ENCODE data around the gene STK16.

STK16 gene

DNA sequence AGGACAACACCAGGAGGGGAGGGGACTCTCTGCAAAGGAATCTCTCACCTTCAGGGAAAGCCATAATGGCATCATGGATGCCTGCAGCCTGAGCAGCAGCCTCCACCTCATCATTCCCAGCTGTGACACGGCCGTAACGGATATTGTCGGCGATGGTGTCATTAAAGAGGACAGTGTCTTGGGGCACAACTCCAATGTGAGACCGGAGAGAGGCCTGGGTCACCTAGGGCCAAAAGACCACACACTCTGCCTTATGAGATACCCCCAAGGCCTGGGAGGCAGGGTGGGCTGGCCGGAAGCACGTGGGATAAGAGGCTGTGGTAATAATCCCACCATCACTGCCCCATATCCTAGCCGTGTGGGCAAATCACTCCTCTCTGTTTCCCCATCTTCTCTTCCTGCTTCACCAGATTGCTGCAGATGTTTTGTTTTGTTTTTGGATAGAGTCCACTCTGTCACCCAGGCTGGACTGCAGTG lies 34.4 kb upstream of the STK16 start:
- peak in 1 of 10 donors; percentile 56 for DNase-seq
- intact Hi-C loops (cut with DNase I) = no loop called here

DNA sequence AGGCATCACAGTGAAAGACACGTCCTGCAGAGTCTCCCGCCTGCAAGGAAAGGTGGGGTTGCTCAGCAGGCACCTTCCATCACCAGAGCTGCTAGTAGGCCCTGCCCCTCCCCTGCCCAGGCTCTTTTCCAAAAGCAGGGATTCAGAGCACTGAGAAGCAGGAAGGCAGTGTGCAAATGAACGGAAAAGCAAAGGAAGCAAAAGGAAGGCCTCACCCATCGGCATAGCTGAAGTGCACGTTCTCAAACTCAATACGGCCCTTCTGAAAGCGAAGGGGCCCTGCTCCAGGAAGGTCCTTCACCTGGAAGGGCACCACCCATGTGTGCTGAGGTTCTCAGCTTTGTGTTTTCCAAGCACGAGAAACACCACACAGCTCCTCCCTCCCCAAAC lies 32.3 kb upstream of the STK16 start:
- intact Hi-C loops (cut with DNase I) = no loop called here
- no peak for DNase-seq

DNA sequence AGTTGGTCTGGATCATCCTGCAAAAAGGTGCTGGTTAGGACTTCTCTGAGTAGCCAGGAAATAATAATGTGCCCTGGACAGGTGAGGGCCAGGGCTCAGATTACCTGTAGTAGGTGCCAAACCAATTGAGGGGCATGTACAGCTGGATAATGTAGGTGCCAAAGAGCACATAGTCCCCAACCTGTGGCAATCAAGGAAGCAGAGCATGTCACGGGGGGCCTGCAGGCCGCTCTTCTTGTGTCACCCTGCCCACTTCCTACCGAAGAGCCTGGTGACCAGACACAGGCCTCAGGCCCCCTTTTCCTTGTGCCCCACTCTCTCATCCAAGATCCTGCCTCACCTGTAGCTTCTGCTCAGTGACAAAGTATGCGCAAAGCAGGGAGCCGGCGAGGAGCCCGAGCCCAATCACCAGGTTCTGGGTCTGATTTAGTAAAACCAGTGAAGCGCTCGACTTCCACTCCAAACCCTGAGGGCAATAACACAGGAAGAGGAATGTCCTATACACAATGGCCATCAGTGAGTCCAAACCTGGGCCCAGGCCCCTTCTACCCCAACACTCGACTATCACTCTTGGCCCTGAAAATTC lies 31.7 kb upstream of the STK16 start:
- intact Hi-C loops (cut with DNase I) = no loop called here
- DNase-seq = peak in 1 of 10 donors; percentile 38

DNA sequence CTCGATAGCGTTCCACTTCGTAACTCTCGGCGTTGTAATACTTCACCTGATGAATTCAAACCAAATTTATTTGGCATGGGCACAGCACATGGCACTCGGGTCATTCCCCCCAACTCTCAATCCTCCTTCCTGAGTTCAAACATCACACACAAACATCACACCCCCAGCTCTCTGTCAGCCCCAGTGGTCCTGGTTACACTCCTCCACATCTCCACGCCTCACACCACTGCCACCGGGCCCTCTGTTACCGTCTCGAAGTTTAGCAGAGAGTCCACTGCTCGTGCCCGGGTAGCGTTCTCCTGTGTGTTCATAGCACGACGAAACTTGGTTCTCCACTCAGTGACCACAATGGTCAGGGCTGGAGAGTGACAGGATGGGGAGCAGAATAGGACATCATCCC lies 31.1 kb upstream of the STK16 start:
- peak in 1 of 10 donors; percentile 73 for DNase-seq
- intact Hi-C loops (cut with DNase I) = no loop called here

GRCh38 chr2:219214786-219215185 lies 30.5 kb upstream of the STK16 start:
- intact Hi-C loops (cut with DNase I) = no loop called here
- no peak for DNase-seq

DNA sequence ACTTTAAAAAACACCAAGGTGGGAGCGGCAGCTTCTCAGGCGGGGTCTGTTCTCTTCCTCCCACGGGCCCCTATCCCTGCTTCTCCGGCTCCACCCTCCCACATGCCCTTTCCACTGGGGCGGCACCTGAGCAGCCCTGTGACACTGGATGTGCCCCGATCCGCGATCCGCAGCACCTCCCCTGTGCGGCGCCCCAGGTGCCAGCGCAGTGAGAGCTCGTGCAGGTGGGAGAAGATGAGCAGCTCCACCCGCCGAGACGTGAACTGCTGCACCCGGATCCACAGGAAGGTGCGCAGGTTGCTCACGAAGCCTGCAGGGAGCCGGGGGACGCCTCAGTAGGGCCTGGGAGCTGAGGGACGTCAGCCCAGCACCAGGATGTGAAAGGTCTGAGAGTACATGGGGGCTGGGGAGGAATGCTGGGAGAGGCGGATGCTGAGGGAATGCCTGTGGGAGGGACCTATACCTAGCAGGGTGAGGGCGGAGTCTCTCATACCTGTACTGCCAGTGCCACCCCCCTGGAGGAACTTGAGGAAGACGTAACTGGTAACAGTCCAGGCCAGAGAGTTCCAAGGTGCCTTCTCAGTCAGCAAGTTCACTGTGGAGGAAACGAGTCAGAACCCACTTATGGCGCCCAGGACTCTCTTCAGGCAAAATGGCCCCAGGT lies 29.3 kb upstream of the STK16 start:
- intact Hi-C loops (cut with DNase I) = no loop called here

DNA sequence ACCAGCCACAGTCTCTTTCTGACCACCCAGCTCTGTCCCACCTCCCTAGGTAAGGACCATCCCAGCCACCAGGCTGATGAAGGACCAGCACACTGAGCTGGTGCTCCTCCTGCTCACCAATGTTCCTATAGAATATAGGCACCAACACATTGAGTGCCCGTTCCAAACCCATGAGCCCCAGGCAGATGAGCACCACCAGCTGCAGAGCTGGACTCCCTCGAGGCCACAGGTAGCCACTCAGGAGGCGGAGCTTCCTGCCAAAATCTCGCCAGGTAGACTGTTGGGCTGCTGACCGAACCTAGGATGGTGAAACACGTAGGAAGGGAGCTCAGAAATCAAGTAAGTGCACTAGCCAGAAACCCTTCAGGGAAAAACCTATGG lies 28.8 kb upstream of the STK16 start:
- peak in 1 of 10 donors; percentile 56 for DNase-seq
- intact Hi-C loops (cut with DNase I) = no loop called here

More for the DNA sequence above, 29.3 kb upstream of the STK16 start:
- DNase-seq = peak in 1 of 10 donors; percentile 78

DNA sequence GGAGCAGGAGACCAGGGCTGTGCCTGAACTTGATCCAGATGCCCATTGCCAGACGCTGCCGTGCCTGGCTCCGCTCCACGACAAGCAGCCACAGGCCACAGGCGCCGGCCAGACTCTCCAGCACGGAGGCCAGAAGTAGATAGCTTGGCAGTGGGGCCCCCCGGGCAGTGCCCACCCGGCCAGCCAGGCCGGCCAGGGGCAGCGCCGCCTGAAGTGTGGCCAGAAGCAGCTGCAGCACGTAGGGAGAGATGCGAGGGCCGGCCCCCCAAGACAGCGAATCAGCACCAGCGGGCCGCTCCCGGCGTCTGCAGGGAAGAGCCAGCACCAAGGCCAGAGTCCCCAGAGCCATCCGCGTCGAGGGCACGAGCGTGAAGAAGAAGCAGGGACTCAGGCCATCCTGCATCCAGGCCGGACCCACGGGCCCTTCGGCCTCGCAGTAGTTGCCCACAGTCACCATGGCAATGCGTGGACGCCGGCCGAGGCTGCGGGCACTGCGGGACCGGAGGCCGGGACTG lies 27.0 kb upstream of the STK16 start:
- peak in 9 of 10 donors; percentile 17 to 94 (median 62) for DNase-seq
- intact Hi-C loops (cut with DNase I) = loop anchor here (1.0 kb wide), 1 partner anchor 27 kb away; the partner anchor contains the start of genes GLB1L and STK16

DNA sequence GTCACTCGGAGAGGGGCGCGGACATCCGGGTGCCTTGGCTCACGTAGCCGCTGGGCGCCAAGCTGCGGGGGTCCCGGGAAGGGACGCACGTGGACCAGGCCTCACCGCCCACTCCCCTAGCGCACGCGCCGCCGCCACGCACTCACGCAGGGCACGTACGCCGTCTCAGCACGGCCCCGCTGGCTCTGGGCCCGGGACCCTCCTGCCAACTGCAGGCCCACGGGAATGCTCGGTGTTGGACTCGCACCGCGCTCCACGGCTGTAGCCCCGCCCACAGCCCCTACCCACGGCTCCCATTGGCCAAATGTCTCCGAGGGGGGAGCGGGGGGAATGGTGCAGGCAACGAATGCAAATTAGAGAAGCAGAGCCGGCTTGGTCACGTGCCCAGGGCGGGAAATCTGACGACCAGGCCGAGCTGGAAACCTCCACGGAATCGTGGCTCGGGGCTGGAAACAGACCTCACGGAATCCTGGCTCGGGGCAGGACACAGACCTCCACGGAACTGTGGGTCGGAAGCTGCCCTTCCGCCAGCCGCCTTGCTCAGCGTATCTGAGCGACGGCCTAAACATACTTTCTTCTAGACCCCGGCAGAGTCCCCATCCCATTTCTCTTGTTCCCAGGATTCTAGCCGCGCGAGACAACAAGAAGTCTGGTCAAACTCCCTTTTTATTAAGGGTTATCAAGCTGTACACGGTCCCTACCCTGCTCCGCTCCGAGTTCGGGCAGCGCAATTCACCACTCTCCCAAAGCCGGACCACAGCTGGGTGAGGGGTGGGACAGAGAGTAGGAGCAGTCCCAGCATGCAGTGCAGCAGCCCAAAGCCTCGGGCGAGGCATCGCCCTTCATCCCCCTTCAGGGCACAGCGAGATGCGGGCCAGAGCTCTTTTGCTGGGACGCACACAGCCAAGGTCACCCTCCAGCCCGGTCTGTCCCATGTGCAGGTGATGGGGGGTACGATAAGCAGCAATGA lies 26.3 kb upstream of the STK16 start, which contains the start of gene ABCB6:
Gene ABCB6 (minus strand): TSS at position 227 of the 970 bp plus-strand sequence. CDS start 285 bp downstream, outside the sequence.
- intact Hi-C loops (cut with DNase I) = loop anchor here (1.0 kb wide), 1 partner anchor 26 kb away; the partner anchor contains the start of genes GLB1L and STK16
- peak; percentile 96 to 100 (median 98) for DNase-seq

DNA sequence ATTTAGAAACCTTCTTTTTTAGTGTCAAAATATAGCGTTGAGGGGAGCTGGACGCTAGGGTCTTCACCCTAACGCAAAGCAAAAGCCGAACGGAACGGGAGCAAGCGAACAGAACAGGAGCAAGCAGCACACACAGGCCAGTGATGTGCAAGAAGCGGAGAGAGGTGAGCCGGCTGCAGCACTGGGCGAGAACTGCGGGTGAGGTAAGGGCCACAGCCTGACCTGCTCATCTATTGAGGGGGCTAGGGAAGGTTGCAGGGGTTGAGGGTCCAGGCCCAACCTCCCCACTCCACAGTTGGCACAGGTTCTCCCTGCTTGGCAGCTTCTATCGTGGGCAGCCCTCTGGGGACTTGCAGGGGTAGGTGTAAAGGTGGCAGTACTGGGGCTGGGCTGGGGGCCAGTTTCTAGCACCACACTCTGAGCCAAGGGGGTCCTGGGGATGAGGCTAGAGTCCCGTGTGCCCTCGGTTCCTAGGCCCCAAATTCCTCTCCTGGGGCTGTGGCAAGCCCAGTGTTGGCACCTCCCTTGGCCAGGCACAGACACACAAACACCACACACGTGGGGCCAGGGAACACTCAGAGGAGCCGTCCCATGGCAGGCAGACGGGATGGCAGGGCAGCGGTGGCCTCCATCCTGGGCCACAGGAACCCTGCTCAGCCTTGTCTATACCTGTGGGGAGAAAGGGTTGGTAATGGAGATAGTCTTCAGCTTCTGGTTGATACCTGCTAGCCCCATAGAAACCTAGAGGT lies 25.3 kb upstream of the STK16 start:
- intact Hi-C loops (cut with DNase I) = no loop called here
- DNase-seq = no peak

DNA sequence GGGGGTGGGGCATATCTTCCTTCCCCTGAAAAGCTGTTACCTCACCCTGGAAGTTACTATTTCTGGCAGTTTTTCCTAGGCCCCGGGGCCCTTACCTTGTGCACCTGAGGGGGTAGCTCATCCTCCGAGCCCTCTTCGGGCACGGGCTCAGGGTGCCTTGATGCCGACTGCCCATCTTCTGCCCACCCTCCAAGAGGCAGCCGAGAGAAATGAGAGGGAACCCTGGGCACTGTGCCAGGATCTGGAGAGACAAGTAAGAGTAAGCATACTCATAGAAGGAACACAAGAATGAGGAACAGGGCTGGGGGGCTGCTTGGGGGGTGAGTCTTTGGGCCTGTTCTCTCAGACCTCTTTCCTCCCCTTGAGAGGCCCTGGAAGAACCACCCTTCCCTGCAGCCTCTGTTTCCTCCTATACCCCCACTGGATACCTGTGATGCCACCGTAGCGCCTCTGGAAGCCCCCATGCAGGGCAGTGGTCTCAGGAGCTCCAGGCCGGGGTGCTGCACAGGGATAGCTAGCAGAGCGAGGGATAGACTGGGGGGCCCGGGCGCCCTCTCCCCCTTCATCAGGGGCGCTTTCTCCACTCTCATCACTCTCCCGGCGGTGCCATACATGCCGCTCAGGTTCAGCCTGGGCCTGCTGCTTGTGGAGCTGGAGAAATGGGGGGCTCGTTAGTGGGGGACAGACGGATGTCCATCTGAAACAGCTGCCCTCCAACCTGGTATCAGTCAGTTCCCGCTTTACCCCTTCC lies 24.5 kb upstream of the STK16 start:
- DNase-seq = peak in 1 of 10 donors; percentile 62
- intact Hi-C loops (cut with DNase I) = no loop called here

GRCh38 chr2:219221957-219222518 lies 23.2 kb upstream of the STK16 start:
- intact Hi-C loops (cut with DNase I) = no loop called here
- peak in 1 of 10 donors; percentile 61 for DNase-seq

- peak in 1 of 10 donors; percentile 69 for DNase-seq
- intact Hi-C loops (cut with DNase I) = no loop called here
Observed at GRCh38 chr2:219223831-219224610, 21.3 kb upstream of the STK16 start.

- DNase-seq = no peak
- intact Hi-C loops (cut with DNase I) = no loop called here
Observed at GRCh38 chr2:219225350-219225749, 19.9 kb upstream of the STK16 start.

GRCh38 chr2:219228041-219228910 lies 17.0 kb upstream of the STK16 start:
- peak in 2 of 10 donors; percentile 50 to 57 for DNase-seq
- intact Hi-C loops (cut with DNase I) = no loop called here

DNA sequence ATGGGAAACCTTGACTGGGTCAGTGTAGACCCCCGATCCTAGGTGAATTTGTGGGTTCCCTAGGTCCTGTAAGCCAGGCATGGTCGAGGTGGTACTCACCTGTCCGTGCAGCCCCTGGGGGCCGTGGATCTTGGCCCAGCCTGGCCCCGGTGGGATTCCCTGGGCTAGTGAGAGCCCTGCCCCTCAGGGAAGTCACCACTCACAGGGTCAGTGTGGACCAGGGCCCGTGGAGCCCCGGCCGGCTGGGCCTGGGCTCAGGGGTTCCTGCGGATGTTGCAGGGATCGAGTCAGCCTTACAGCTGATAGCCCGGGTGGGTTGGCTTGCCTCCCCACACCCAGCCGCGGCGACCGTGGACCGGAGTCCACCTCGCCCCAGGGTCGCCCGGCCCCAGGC lies 16.4 kb upstream of the STK16 start:
- peak in 1 of 10 donors; percentile 82 for DNase-seq
- intact Hi-C loops (cut with DNase I) = loop anchor here (1.0 kb wide), 1 partner anchor 51 kb away; the partner anchor contains the start of gene RETREG2
